ENCODE results near the gene ELOVL5. TPM values are rescaled to one million over a fixed set of nuclear protein-coding genes. Genes with fewer than 3 reads are reported as not detected.

Gene ELOVL5
- total RNA-seq, 3 donors from 2014 or later (not counting 1 experiment from before 2014, with no cell fraction given): 72.1 to 99.5 (median 73.7) TPM

GRCh38 chr6:53295176-53295575, 53.6 kb downstream of the ELOVL5 start:
- no CpG with 5 or more reads among the region's 1 CpG for WGBS (ENCODE audit: insufficient coverage)
- no peak overlapping the region for H3K4me3 Mint-ChIP-seq
- H3K4me1 Mint-ChIP-seq: peaks cover 78 to 79% of the 10 kb centered on the region in 2 donors
- TF ChIP-seq, protein P1, sequence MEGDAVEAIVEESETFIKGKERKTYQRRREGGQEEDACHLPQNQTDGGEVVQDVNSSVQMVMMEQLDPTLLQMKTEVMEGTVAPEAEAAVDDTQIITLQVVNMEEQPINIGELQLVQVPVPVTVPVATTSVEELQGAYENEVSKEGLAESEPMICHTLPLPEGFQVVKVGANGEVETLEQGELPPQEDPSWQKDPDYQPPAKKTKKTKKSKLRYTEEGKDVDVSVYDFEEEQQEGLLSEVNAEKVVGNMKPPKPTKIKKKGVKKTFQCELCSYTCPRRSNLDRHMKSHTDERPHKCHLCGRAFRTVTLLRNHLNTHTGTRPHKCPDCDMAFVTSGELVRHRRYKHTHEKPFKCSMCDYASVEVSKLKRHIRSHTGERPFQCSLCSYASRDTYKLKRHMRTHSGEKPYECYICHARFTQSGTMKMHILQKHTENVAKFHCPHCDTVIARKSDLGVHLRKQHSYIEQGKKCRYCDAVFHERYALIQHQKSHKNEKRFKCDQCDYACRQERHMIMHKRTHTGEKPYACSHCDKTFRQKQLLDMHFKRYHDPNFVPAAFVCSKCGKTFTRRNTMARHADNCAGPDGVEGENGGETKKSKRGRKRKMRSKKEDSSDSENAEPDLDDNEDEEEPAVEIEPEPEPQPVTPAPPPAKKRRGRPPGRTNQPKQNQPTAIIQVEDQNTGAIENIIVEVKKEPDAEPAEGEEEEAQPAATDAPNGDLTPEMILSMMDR (IDR thresholded peaks at IDR 0.05): no peak
- H3K27me3 Mint-ChIP-seq (ENCODE audit: low read depth in 2 of 2): no peaks in the 10 kb centered on the region
- no peaks in the 10 kb centered on the region for H3K9me3 Mint-ChIP-seq
- H3K27me3 ChIP-seq (ENCODE audit: control insufficient read depth, insufficient read depth, low read length): no peaks in the 10 kb centered on the region
- H3K4me1 ChIP-seq (ENCODE audit: control insufficient read depth, insufficient read depth, low read length): peaks cover 31% of the 10 kb centered on the region
- peak overlapping the region in 1 of 2 donors; percentile 32 for H3K27ac Mint-ChIP-seq
- H3K27ac ChIP-seq (ENCODE audit: low read length): no peak overlapping the region
- H3K36me3 Mint-ChIP-seq: no peaks in the 10 kb centered on the region
- ATAC-seq (no peak), DNase-seq (no peak)
- intact Hi-C loops (cut with micrococcal nuclease): loop anchor here (10.0 kb wide), 1 partner anchor 50 kb away; the partner anchor contains the start of gene ELOVL5
- no peak overlapping the region for H3K4me3 ChIP-seq (ENCODE audit: low read length)
- no peaks in the 10 kb centered on the region for H3K36me3 ChIP-seq (ENCODE audit: control insufficient read depth, insufficient read depth, low read length)
- H3K9me3 ChIP-seq (ENCODE audit: control insufficient read depth, insufficient read depth, low read length): no peaks in the 10 kb centered on the region

GRCh38 chr6:53294611-53295010, 54.1 kb downstream of the ELOVL5 start:
- peaks cover 27% of the 10 kb centered on the region for H3K4me1 ChIP-seq (ENCODE audit: control insufficient read depth, insufficient read depth, low read length)

GRCh38 chr6:53294095-53294494, 54.7 kb downstream of the ELOVL5 start:
- no peaks in the 10 kb centered on the region for H3K36me3 Mint-ChIP-seq
- Histone ChIP-seq H3K9me3 (ENCODE audit: control insufficient read depth, insufficient read depth, low read length) (no peaks in the 10 kb centered on the region), H3K27ac (ENCODE audit: low read length) (no peak overlapping the region), H3K36me3 (ENCODE audit: control insufficient read depth, insufficient read depth, low read length) (no peaks in the 10 kb centered on the region), H3K27me3 (ENCODE audit: control insufficient read depth, insufficient read depth, low read length) (no peaks in the 10 kb centered on the region), H3K4me3 (ENCODE audit: low read length) (no peak overlapping the region), H3K4me1 (ENCODE audit: control insufficient read depth, insufficient read depth, low read length) (peaks cover 27% of the 10 kb centered on the region)
- H3K27me3 Mint-ChIP-seq (ENCODE audit: low read depth in 2 of 2): no peaks in the 10 kb centered on the region
- peak in 1 of 3 donors; percentile 41 for ATAC-seq
- no peaks in the 10 kb centered on the region for H3K9me3 Mint-ChIP-seq
- DNase-seq: peak in 1 of 2 donors; percentile 51
- H3K27ac Mint-ChIP-seq: peak overlapping the region; percentile 24 to 88
- intact Hi-C loops (cut with micrococcal nuclease): loop anchor here (5.0 to 10.0 kb wide), 4 partner anchors 51 to 188 kb away; partner anchors contain the start of gene ELOVL5
- no peak overlapping the region for H3K4me3 Mint-ChIP-seq
- peaks cover 76 to 78% of the 10 kb centered on the region in 2 donors for H3K4me1 Mint-ChIP-seq
- TF ChIP-seq, protein P1 (IDR thresholded peaks at IDR 0.05): peak; percentile 44
- WGBS (ENCODE audit: insufficient coverage): 70% methylated on average over 3 of the region's 3 CpGs

More at GRCh38 chr6:53294611-53295010, 54.1 kb downstream of the ELOVL5 start:
- no peaks in the 10 kb centered on the region for H3K36me3 Mint-ChIP-seq
- TF ChIP-seq, protein P1 (IDR thresholded peaks at IDR 0.05): no peak
- no peaks in the 10 kb centered on the region for H3K27me3 ChIP-seq (ENCODE audit: control insufficient read depth, insufficient read depth, low read length)
- no peak for ATAC-seq
- peak overlapping the region; percentile 31 to 32 for H3K27ac Mint-ChIP-seq
- no peaks in the 10 kb centered on the region for H3K36me3 ChIP-seq (ENCODE audit: control insufficient read depth, insufficient read depth, low read length)
- no peak overlapping the region for H3K27ac ChIP-seq (ENCODE audit: low read length)
- intact Hi-C loops (cut with micrococcal nuclease): loop anchor here (5.0 to 10.0 kb wide), 4 partner anchors 50 to 188 kb away; partner anchors contain the start of gene ELOVL5
- H3K4me3 ChIP-seq (ENCODE audit: low read length): no peak overlapping the region
- H3K4me3 Mint-ChIP-seq: no peak overlapping the region
- H3K9me3 Mint-ChIP-seq: no peaks in the 10 kb centered on the region
- WGBS (ENCODE audit: insufficient coverage): 100% methylated on average over 1 of the region's 1 CpG
- H3K27me3 Mint-ChIP-seq (ENCODE audit: low read depth in 2 of 2): no peaks in the 10 kb centered on the region
- peaks cover 78 to 79% of the 10 kb centered on the region in 2 donors for H3K4me1 Mint-ChIP-seq
- no peaks in the 10 kb centered on the region for H3K9me3 ChIP-seq (ENCODE audit: control insufficient read depth, insufficient read depth, low read length)
- no peak for DNase-seq

DNA sequence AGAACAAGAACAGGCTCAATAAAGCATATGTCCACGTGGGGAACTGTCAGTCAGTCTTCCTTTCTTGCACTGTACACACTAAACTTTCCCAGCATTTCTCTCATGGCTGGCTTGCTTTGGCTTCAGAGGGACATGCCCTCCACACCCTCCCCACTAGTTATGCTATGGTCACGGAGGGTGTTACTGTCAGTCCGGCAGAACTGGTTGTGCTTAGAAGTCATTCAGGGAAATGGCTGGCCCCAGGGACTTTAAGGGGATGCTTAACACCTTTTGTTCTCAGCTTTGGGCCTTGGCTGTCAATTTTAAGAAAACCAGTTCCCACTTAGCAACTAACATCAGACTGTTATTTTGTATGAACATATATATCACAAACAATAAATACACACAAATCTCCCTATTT, 55.1 kb downstream of the ELOVL5 start:
- Histone ChIP-seq H3K36me3 (ENCODE audit: control insufficient read depth, insufficient read depth, low read length) (no peaks in the 10 kb centered on the region), H3K4me1 (ENCODE audit: control insufficient read depth, insufficient read depth, low read length) (peaks cover 29% of the 10 kb centered on the region)

More for the DNA sequence above, 55.1 kb downstream of the ELOVL5 start:
- H3K4me3 ChIP-seq (ENCODE audit: low read length): no peak overlapping the region
- intact Hi-C loops (cut with micrococcal nuclease): loop anchor here (5.0 to 10.0 kb wide), 4 partner anchors 51 to 189 kb away; partner anchors contain the start of gene ELOVL5
- 78% methylated on average over 3 of the region's 3 CpGs for WGBS (ENCODE audit: insufficient coverage)
- no peaks in the 10 kb centered on the region for H3K27me3 ChIP-seq (ENCODE audit: control insufficient read depth, insufficient read depth, low read length)
- H3K27ac ChIP-seq (ENCODE audit: low read length): no peak overlapping the region
- DNase-seq (no peak), ATAC-seq (peak; percentile 18 to 23 (median 19))
- TF ChIP-seq, protein P1 (IDR thresholded peaks at IDR 0.05): no peak
- Mint-ChIP-seq H3K36me3 (no peaks in the 10 kb centered on the region), H3K27me3 (ENCODE audit: low read depth in 2 of 2) (no peaks in the 10 kb centered on the region), H3K4me1 (peaks cover 72 to 74% of the 10 kb centered on the region in 2 donors), H3K9me3 (no peaks in the 10 kb centered on the region), H3K27ac (peak overlapping the region; percentile 24 to 88), H3K4me3 (no peak overlapping the region)
- no peaks in the 10 kb centered on the region for H3K9me3 ChIP-seq (ENCODE audit: control insufficient read depth, insufficient read depth, low read length)
